Neural progenitor cell (in vitro differentiated cells): ENCODE measurements around the gene ENPP1.

Experiments
- CTCF ChIP-seq: fragments of 200-600 bp; sonication (generic); IDR thresholded peaks from 2 replicates; pipeline ENCODE4 v1.5.1; 2017; ENCODE audit warnings: antibody characterized with exemption, mild to moderate bottlenecking
- EZH2phosphoT487 ChIP-seq: fragments of 200-600 bp; sonication (generic); IDR thresholded peaks from 2 replicates; pipeline ENCODE4 v1.6.1; 2017; ENCODE audit warnings: antibody characterized with exemption

DNA sequence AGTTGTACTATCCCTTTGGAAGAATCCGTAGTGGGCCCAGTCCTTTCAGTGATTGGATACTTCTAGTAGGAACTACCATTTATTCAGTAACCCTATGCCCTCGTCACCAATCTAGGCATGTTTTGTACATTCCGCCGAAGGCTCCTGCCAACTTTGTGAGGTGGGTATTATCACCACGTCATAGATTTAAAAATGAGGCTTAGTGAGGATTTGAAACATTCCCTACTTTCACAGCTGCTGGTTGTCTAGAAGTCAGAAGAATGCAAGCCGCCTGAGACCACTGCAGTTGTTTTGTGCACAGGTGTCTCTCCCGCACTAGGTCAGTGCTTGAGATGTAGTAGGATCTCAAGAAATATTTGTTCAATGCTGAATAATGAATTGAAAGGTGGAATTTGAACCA is 32.6 kb downstream of the ENPP1 start:
- TF ChIP-seq EZH2phosphoT487 (no peak), CTCF (no peak)
